ENCODE results near the gene WNT3.
"Not testable (repeated sequence)": the region's sequence is repeated elsewhere in the genome, so short reads cannot be mapped to it uniquely, and the experiment has no call there.

WNT3 gene

GRCh38 chr17:46851029-46851741 is 32.7 kb upstream of the WNT3 start, which contains the start of gene WNT9B:
Gene WNT9B, plus strand, starts transcription at chr17:46851583. Its CDS starts 56 bp downstream, at chr17:46851639.
- Histone ChIP-seq H3K9ac (ENCODE audit: low read depth, low read length) (no peak within 1 kb of the TSS), H3K27ac (ENCODE audit: low read length) (no peak within 1 kb of the TSS), H3K4me3 (ENCODE audit: low read length) (peak within 1 kb of the TSS; percentile 74), H3K36me3 (ENCODE audit: insufficient read depth, low read depth, low read length) (no peaks in the 10 kb centered on the region), H3K4me1 (ENCODE audit: insufficient read depth, low read length) (no peaks in the 10 kb centered on the region), H3K9me3 (ENCODE audit: insufficient read depth, low read depth, low read length) (no peaks in the 10 kb centered on the region), H3K27me3 (ENCODE audit: insufficient read depth, low read length) (peaks cover 85% of the 10 kb centered on the region)

GRCh38 chr17:46850688-46851028 is 32.2 kb upstream of the WNT3 start:
- Histone ChIP-seq H3K36me3 (ENCODE audit: insufficient read depth, low read depth, low read length) (no peaks in the 10 kb centered on the region), H3K27ac (ENCODE audit: low read length) (no peak overlapping the region), H3K4me3 (ENCODE audit: low read length) (peak overlapping the region; percentile 74), H3K4me1 (ENCODE audit: insufficient read depth, low read length) (no peaks in the 10 kb centered on the region), H3K9me3 (ENCODE audit: insufficient read depth, low read depth, low read length) (no peaks in the 10 kb centered on the region), H3K27me3 (ENCODE audit: insufficient read depth, low read length) (peaks cover 88% of the 10 kb centered on the region), H3K9ac (ENCODE audit: low read depth, low read length) (no peak overlapping the region)

GRCh38 chr17:46848534-46848933 is 30.0 kb upstream of the WNT3 start:
- no peaks in the 10 kb centered on the region for H3K36me3 ChIP-seq (ENCODE audit: insufficient read depth, low read depth, low read length)
- no peaks in the 10 kb centered on the region for H3K9me3 ChIP-seq (ENCODE audit: insufficient read depth, low read depth, low read length)
- H3K27ac ChIP-seq (ENCODE audit: low read length): no peak overlapping the region
- H3K4me3 ChIP-seq (ENCODE audit: low read length): no peak overlapping the region
- H3K9ac ChIP-seq (ENCODE audit: low read depth, low read length): no peak overlapping the region
- H3K4me1 ChIP-seq (ENCODE audit: insufficient read depth, low read length): no peaks in the 10 kb centered on the region
- H3K27me3 ChIP-seq (ENCODE audit: insufficient read depth, low read length): peaks cover 71% of the 10 kb centered on the region

GRCh38 chr17:46847204-46848191 is 29.0 kb upstream of the WNT3 start:
- Histone ChIP-seq H3K9me3 (ENCODE audit: insufficient read depth, low read depth, low read length) (peaks cover 9% of the 10 kb centered on the region; the same call in 1 of the 2 replicates), H3K36me3 (ENCODE audit: insufficient read depth, low read depth, low read length) (no peaks in the 10 kb centered on the region), H3K27me3 (ENCODE audit: insufficient read depth, low read length) (peaks cover 64% of the 10 kb centered on the region), H3K4me3 (ENCODE audit: low read length) (no peak overlapping the region), H3K9ac (ENCODE audit: low read depth, low read length) (no peak overlapping the region), H3K27ac (ENCODE audit: low read length) (no peak overlapping the region), H3K4me1 (ENCODE audit: insufficient read depth, low read length) (no peaks in the 10 kb centered on the region)

GRCh38 chr17:46842835-46843234 is 24.3 kb upstream of the WNT3 start:
- H3K27ac ChIP-seq (ENCODE audit: low read length): no peak overlapping the region
- H3K36me3 ChIP-seq (ENCODE audit: insufficient read depth, low read depth, low read length): no peaks in the 10 kb centered on the region
- H3K9ac ChIP-seq (ENCODE audit: low read depth, low read length): no peak overlapping the region

DNA sequence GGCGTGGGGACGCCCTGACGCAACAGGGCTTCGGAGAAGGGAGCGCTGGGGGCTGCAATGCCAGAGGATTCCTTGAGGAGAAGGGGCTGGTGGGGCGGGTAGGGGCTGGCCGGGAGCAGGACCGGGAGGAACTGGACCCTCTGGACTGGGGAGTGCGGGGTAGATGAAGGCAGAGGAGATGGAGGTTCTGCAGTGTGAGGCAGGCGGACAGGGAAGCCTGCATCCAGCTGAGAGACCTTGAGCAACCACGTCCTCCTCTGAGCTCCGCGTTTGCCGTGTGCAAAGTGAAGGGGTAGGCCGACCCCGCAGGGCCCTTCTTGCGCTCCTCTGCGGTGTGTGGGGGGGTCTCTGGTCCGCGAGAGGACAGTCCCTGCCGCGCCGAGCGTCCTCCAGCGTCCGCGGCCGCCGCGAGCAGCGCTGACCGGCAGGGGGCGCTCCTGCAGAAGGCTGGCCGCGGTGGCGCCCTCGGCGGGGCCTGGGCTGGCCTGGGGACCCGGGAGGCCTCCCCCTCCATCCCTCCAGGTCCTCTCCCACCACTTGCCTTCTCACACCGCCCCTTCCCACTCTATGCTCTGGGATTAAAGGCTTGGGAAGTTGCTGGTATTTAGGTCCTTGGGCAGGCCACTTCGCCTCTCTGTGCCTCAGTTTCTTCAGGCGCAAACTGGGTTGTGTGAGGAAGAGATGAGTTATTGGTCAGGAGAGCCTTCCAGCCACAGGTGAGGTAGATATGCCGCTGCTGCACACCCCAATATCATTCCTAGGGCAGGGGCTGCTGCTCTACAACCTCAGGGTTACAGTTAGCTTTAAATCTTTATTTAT is 23.3 kb upstream of the WNT3 start:
- Histone ChIP-seq H3K36me3 (ENCODE audit: insufficient read depth, low read depth, low read length) (no peaks in the 10 kb centered on the region), H3K9ac (ENCODE audit: low read depth, low read length) (no peak overlapping the region), H3K4me1 (ENCODE audit: insufficient read depth, low read length) (no peaks in the 10 kb centered on the region), H3K9me3 (ENCODE audit: insufficient read depth, low read depth, low read length) (peaks cover 9% of the 10 kb centered on the region; the same call in 1 of the 2 replicates), H3K27me3 (ENCODE audit: insufficient read depth, low read length) (peaks cover 32% of the 10 kb centered on the region), H3K4me3 (ENCODE audit: low read length) (peak overlapping the region; percentile 54; the same call in 1 of the 2 replicates), H3K27ac (ENCODE audit: low read length) (no peak overlapping the region)

More at GRCh38 chr17:46842835-46843234, 24.3 kb upstream of the WNT3 start:
- Histone ChIP-seq H3K4me3 (ENCODE audit: low read length) (no peak overlapping the region), H3K9me3 (ENCODE audit: insufficient read depth, low read depth, low read length) (peaks cover 9% of the 10 kb centered on the region; the same call in 1 of the 2 replicates), H3K27me3 (ENCODE audit: insufficient read depth, low read length) (peaks cover 40% of the 10 kb centered on the region), H3K4me1 (ENCODE audit: insufficient read depth, low read length) (no peaks in the 10 kb centered on the region)

GRCh38 chr17:46840596-46840995 is 22.1 kb upstream of the WNT3 start:
- not testable (repeated sequence) for H3K27ac ChIP-seq (ENCODE audit: low read length); H3K9ac ChIP-seq (ENCODE audit: low read depth, low read length); H3K4me3 ChIP-seq (ENCODE audit: low read length); H3K4me1 ChIP-seq (ENCODE audit: insufficient read depth, low read length); H3K36me3 ChIP-seq (ENCODE audit: insufficient read depth, low read depth, low read length); H3K9me3 ChIP-seq (ENCODE audit: insufficient read depth, low read depth, low read length)
- peaks cover 24% of the 10 kb centered on the region for H3K27me3 ChIP-seq (ENCODE audit: insufficient read depth, low read length)

DNA sequence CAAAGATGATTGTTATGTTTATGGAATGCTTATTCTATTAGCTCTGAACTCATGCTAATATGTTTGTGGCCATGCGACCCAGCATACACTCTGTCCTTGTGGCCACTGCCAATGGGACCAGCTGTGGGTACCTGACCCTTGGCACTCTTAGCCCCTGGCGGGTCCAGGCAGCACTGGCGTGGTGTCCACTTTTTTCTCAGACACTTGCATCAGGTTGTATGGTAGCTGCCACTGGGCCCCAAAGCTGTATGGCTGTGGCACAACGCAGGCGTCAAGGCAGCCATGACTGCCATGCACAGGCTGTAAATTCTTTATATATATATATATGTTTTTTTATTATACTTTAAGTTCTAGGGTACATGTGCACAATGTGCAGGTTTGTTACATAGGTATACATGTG is 20.7 kb upstream of the WNT3 start:
- H3K36me3 ChIP-seq (ENCODE audit: insufficient read depth, low read depth, low read length): no peaks in the 10 kb centered on the region
- peaks cover 9% of the 10 kb centered on the region; the same call in 1 of the 2 replicates for H3K9me3 ChIP-seq (ENCODE audit: insufficient read depth, low read depth, low read length)
- peaks cover 2% of the 10 kb centered on the region; the same call in 1 of the 2 replicates for H3K4me1 ChIP-seq (ENCODE audit: insufficient read depth, low read length)
- no peak overlapping the region for H3K9ac ChIP-seq (ENCODE audit: low read depth, low read length)
- peaks cover 29% of the 10 kb centered on the region for H3K27me3 ChIP-seq (ENCODE audit: insufficient read depth, low read length)
- no peak overlapping the region for H3K27ac ChIP-seq (ENCODE audit: low read length)
- H3K4me3 ChIP-seq (ENCODE audit: low read length): no peak overlapping the region

GRCh38 chr17:46837521-46837920 is 19.0 kb upstream of the WNT3 start:
- Histone ChIP-seq H3K27me3 (ENCODE audit: insufficient read depth, low read length) (peaks cover 42% of the 10 kb centered on the region), H3K9me3 (ENCODE audit: insufficient read depth, low read depth, low read length) (no peaks in the 10 kb centered on the region), H3K4me1 (ENCODE audit: insufficient read depth, low read length) (peaks cover 12% of the 10 kb centered on the region; the same call in 1 of the 2 replicates), H3K4me3 (ENCODE audit: low read length) (no peak overlapping the region), H3K36me3 (ENCODE audit: insufficient read depth, low read depth, low read length) (no peaks in the 10 kb centered on the region), H3K27ac (ENCODE audit: low read length) (no peak overlapping the region), H3K9ac (ENCODE audit: low read depth, low read length) (no peak overlapping the region)

DNA sequence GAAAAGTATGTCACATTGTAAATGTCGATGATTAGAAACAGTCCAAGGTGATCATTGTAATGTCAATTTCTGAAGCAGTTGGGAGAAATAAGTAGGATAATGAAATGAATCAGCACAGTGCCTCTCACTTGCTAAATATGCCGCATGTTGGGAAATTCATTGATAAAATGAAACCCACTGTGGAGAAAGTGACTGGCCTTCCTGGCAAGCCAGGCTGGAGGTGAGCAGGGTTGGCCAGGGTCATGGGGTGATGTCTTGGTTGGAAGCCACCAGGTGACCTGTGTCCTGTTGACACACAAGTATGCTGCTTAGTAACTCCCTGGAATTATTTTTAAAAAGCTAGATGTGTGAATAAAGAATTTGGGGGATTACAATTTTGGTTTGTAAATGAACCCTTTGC is 18.0 kb upstream of the WNT3 start:
- Histone ChIP-seq H3K36me3 (ENCODE audit: insufficient read depth, low read depth, low read length) (no peaks in the 10 kb centered on the region), H3K4me1 (ENCODE audit: insufficient read depth, low read length) (peaks cover 21% of the 10 kb centered on the region; the same call in 1 of the 2 replicates), H3K4me3 (ENCODE audit: low read length) (no peak overlapping the region), H3K9me3 (ENCODE audit: insufficient read depth, low read depth, low read length) (no peaks in the 10 kb centered on the region), H3K27me3 (ENCODE audit: insufficient read depth, low read length) (peaks cover 43% of the 10 kb centered on the region), H3K9ac (ENCODE audit: low read depth, low read length) (no peak overlapping the region), H3K27ac (ENCODE audit: low read length) (no peak overlapping the region)

DNA sequence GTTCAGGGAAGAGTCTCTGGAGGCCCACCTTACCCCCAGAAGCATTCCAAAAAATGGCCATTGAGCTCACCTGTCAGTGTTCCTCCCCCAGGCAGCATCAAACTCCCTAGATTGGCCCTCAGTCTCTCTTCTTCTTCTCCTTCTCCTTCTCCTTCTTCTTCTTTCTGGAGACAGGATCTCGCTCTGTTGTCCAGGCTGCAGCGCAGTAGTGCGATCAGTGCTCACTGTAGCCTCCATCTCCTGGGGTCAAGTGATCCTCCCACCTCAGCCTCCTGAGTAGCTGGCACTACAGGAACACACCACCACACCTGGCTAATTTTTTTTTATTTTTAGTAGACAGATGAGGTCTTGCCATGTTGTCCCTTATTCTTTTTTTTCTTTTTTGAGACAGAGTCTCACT is 16.4 kb upstream of the WNT3 start:
- no peak overlapping the region for H3K9ac ChIP-seq (ENCODE audit: low read depth, low read length)
- no peak overlapping the region for H3K27ac ChIP-seq (ENCODE audit: low read length)
- H3K27me3 ChIP-seq (ENCODE audit: insufficient read depth, low read length): peaks cover 42% of the 10 kb centered on the region
- H3K4me3 ChIP-seq (ENCODE audit: low read length): no peak overlapping the region
- H3K4me1 ChIP-seq (ENCODE audit: insufficient read depth, low read length): peaks cover 21% of the 10 kb centered on the region; the same call in 1 of the 2 replicates
- H3K9me3 ChIP-seq (ENCODE audit: insufficient read depth, low read depth, low read length): no peaks in the 10 kb centered on the region
- H3K36me3 ChIP-seq (ENCODE audit: insufficient read depth, low read depth, low read length): no peaks in the 10 kb centered on the region

All from iPS-20b (cell line).